ENCODE results near the gene XPNPEP1.
A peak's percentile ranks its signal among the peaks of the same experiment; 100 is the strongest.

The XPNPEP1 gene

DNA sequence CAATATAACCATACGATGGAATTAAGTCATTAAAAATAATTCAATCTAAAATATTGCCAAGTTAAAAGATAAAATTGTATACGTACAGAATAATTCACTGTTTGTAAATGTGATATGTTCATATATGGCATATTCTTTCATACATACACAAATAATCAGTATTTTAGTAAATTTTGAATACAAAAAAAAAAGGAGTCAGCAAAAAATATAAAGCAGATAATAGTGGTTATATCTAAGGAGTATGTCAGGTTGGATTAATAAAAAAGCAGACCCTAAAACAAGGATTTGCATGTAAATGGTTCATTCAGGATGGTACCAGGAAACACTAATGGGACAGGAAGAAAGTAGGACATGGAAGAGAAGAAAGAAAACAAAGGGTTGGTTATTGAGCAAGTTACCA lies 59.5 kb downstream of the XPNPEP1 start:
- no peak for DNase-seq (ENCODE audit: low spot score)

DNA sequence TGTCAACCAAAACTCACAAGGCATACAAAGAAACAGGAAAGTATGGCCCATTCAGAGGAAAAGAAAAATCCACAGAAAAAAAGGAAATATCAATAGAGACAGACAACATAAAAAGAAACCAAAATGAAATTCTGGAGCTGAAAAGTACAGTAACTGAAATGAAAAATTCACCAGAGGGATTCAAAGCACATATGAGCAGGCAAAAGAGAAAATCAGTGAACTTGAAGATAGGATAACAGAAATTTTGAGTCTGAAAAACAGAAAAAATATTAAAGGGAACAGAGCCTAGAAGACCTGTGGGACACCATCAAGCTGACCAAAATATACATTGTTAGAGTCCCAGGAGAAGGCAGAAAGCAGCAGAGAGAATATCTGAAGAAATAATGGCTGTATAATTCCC lies 60.6 kb downstream of the XPNPEP1 start:
- no peak for DNase-seq (ENCODE audit: low spot score)

DNA sequence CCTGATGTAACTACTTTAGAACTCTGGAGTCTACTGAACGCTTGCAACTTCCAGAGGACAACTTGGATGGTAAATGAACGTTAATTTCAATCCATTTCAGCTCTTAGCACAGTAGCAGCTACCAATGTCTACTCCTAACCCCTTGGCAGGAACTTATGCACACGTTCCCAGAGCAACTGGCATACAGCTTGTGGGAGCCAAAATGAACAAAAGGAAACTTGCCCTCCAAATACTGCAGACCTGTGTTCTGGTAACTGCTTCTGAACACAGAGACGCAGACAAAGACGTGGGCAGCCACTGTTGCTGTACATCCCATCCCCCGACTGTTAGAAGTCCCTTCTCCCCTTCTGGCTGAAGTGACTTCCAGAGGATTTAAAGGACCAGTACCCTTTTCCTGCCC lies 61.3 kb downstream of the XPNPEP1 start:
- no peak for DNase-seq (ENCODE audit: low spot score)

- no peak for DNase-seq (ENCODE audit: low spot score)
Observed at GRCh38 chr10:109861081-109861480, 62.2 kb downstream of the XPNPEP1 start.

DNA sequence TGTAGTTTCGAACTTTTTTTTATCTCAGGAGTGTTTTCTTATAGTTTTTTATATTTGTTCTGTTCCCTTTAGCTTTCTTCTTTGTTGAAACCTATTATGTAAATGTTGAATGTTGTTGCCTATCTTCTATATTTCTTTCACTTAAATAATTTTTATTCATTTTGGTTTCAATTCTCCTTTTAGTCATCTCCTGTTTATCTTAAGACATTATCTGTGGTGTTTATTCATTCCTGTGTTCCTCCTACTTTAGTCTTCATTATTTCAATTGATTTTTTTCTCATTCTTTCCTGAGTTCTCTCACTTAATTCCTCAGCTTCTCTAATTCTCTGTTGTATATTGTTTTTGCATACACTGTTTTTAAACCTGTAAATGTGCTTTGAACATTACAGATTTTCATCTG lies 64.1 kb downstream of the XPNPEP1 start:
- DNase-seq (ENCODE audit: low spot score) = no peak

DNA sequence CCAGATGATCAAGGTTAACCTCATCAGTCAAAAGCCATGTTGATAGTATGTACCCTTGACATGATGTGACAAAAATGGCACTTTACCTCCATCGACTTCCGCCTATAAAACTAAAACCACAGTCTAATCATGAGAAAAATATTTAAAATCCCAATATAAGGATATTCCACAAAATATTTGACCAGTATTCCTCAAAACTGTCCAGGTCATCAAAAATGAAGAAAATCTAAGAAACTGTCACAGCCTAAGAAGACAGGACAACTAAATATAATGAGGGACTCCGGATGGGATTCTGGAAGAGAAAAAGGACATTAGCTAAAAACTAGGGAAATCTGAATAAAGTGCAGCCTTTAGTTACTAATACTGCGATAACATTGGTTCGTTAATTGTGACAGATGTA lies 67.6 kb downstream of the XPNPEP1 start:
- no peak for DNase-seq (ENCODE audit: low spot score)

DNA sequence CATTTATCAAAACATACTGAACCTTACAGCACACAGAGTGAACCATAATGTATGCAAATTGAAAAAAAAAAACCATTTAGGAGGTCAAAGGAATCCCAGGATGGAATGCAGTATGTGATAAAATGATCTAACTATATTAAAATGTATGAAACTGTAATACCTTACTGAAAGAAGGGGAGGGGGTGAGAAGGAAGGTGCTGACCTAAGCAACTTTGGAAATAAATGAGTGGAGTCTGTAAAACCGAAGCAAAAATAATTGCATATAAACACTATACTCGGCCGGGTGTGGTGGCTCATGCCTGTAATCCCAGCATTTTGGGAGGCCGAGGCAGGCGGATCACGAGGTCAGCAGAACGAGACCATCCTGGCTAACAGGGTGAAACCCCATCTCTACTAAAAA lies 69.4 kb downstream of the XPNPEP1 start:
- DNase-seq (ENCODE audit: low spot score) = no peak

GRCh38 chr10:109852475-109853037 lies 70.8 kb downstream of the XPNPEP1 start:
- DNase-seq (ENCODE audit: low spot score) = peak; percentile 64

DNA sequence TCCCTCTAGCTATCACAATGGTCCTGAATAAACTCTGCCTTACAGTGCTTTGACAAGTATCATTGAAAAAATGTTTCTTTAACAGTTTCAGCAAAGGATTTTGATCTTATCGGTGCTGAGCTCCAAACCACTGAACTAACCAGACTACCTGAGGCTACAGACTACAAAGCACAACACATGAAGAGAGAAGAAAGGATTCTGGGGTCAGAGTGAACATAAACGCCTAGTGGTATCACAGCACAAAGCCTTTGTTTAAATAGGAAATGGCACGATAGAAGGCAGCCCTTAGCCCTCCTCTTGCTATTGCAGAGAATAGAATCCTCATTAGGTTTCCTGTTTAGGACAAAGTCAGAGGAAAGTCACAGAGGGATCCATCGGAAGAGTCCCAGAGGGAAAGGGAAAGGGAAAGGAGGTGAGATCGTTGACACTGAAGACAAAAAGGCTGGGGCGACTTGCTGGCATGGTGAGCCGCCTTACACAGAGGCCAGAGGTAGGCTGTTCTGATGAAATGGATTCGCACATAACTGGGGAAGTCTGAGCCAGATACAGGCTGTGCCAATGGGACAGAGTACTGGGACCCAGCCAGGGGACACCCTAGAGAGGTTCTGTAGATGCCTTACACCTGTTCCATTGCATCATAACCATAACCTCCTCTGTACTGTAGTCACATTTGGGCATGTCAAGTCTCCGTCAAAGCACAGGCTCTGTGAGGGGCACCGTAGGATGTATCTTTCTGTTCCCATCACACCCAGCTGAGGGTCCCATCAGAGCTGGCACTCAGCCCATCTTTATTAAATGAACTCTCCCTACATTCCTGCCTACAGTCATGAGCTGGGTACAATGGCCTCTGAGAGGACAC lies 71.5 kb downstream of the XPNPEP1 start:
- no peak for DNase-seq (ENCODE audit: low spot score)

GRCh38 chr10:109846832-109847231 lies 76.5 kb downstream of the XPNPEP1 start:
- no peak for DNase-seq (ENCODE audit: low spot score)

- DNase-seq (ENCODE audit: low spot score) = no peak
Observed at GRCh38 chr10:109845308-109845707, 78.0 kb downstream of the XPNPEP1 start.

DNA sequence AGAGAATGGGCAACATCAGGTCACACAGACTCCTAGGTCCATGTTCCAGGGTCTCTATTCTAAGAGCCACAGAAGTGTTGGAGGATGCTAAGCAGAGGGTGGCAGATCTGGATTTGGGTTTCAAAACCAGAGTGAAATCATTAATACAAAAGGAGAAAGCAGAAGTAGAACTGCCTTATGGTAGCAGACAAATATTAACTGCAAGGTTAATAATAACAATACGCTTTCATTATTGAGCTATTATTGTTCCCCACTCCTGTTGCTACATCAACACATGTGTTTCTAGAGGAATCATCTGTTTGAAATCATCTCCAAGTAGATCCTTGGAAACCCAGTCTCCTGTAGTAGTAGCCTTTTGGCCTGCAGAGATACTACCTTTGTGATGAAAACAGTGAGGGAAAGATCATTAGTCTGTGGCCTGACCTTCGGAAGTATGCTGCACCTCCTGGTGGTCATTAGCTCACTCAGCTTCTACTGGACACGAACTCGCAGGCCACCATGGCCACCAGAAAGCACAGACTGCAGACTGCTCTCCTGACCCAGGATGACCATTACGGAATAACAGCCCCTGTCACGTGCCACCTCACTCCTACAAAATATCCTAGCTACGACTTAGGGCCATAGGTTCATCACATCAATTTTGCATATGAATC lies 84.6 kb downstream of the XPNPEP1 start:
- no peak for DNase-seq (ENCODE audit: low spot score)

DNA sequence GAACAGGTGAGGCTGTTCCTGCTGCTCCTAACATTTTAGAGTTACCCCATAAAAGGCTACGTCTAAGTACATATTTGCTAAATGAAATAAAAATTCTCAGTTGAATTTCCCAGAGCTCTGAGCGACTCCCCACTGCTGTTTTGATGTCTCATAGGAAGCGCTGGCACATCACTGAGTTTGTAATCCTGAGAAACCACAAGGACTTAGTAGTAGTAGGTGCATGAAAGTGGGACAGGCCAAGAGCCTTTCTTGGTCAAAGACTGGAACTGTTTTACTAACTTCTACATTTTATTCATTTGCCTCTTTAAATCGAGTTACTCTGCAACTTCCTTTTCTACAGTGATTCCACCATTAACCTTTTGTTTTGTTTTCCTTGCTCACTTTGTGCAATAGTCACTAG lies 85.9 kb downstream of the XPNPEP1 start:
- DNase-seq (ENCODE audit: low spot score) = no peak

GRCh38 chr10:109835257-109835656 lies 88.1 kb downstream of the XPNPEP1 start:
- DNase-seq (ENCODE audit: low spot score) = no peak

DNA sequence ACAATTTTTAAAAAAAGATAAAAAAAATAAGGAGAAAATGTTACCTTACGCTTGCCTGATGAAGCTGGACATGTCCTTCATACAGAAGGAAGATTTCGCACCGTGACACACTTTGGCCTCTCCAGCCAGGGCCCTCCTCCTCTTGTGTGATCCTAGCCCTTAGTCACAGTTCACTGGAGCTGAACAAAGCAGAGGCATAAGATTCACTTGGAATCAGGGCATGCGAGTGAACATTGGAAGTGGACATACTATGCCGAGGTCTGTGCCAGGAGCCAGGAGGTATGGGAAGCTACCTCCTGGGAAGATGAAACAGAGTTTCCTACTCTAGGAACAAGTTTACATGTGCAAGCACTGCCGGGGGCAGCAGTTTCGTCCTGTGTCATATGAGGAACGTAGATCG lies 91.5 kb downstream of the XPNPEP1 start:
- DNase-seq (ENCODE audit: low spot score) = no peak

DNA sequence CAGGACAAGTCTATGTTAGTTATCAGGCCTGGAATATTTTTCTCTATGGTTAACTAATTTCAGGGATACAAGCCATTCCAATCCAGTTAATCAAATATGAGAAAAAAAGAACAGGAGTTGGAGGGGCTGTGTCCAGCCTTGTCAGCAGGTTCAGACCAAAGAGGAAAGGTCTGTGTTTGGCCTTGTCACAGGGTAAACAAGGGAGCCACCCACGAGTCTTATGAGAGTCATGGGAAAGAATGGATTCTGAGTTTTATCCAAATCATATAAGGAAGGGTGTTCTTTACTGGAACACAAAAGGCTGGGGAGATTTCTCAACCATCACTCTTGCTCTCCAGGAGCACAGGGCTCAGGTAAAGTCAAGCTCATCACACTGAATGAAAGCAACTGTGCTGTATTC lies 99.1 kb downstream of the XPNPEP1 start:
- no peak for DNase-seq (ENCODE audit: low spot score)

DNA sequence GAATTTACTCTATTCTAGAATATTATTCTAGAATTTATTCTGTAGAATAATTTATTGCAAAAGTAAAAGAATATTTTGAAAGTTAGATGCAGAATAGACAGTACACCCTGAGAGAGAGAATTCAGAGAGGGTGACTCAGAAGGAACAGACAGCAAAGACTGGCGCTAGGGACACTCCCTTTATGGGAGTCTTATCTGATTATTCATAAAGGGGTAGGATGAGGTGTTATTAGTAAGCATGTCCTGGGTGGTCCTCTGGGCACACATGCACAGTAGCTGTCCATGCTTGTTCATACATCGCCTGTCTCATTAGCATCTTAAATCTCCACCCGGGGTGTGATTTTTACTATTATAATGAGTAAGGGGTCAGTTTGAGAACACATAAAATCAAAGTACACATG lies 100.1 kb downstream of the XPNPEP1 start:
- no peak for DNase-seq (ENCODE audit: low spot score)

DNA sequence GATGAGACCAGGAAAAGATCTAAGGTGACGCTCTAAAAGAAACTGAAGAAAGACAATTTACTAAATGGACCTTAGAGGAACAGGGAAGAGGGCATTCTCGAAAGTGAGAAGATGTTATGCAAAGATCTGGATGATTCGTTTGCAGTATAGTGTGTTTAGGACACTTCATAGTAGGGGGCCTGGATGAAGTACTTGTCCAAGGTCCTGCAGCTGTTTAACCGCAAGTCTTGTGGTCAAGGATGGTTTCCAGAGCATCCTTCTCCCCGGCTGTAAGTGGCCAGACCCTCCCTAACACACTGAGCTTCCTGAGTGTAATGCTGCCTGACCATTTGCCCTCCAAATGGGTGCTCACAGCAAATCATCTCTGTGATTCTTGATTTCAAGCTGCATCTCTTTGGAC lies 101.6 kb downstream of the XPNPEP1 start:
- DNase-seq (ENCODE audit: low spot score) = no peak

DNA sequence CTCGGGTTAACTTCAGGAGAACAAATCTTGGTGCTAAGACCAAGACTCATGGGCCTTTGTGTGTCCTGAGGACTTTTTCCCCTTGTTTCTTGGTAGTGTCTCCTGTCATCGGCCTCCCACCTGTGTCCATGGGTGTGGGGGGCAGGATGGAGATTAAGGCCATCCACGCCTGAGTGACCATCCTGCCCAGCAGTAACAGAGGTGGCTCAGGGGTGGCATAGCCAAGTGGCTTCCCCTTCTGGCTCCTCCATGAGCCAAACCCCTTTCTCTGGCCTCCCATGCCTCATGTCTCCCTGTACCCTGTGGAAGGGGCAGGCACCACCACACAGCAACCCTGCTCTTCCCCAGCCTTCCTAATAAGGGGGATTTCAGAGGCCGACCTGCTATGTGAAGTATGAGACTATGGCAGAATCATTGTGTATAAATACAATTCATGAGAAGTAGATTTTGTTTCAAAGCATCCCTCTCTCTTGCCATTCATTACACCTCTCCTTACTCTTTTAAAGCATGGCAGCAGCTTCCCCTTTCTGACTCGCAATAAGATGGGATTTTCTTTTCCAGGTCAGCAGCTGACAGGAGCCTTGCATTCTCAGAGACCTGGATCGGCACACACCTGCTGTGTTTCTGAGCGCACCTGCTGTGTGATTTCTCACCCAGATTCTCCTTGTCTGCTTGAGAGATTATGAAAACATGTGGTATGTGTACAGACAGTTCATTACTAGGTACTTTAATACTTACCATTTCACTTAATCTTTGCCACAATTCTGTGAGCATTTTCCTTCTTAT lies 102.5 kb downstream of the XPNPEP1 start:
- DNase-seq (ENCODE audit: low spot score) = no peak

- no peak for DNase-seq (ENCODE audit: low spot score)
Observed at GRCh38 chr10:109819807-109820206, 103.5 kb downstream of the XPNPEP1 start.
